ENCODE results near the gene AMBRA1. TPM values are rescaled to one million over a fixed set of nuclear protein-coding genes. Genes with fewer than 3 reads are reported as not detected.

The AMBRA1 gene
- total and polyA plus RNA-seq, 2 donors from 2014 or later: 8.0 to 32.6 TPM

DNA sequence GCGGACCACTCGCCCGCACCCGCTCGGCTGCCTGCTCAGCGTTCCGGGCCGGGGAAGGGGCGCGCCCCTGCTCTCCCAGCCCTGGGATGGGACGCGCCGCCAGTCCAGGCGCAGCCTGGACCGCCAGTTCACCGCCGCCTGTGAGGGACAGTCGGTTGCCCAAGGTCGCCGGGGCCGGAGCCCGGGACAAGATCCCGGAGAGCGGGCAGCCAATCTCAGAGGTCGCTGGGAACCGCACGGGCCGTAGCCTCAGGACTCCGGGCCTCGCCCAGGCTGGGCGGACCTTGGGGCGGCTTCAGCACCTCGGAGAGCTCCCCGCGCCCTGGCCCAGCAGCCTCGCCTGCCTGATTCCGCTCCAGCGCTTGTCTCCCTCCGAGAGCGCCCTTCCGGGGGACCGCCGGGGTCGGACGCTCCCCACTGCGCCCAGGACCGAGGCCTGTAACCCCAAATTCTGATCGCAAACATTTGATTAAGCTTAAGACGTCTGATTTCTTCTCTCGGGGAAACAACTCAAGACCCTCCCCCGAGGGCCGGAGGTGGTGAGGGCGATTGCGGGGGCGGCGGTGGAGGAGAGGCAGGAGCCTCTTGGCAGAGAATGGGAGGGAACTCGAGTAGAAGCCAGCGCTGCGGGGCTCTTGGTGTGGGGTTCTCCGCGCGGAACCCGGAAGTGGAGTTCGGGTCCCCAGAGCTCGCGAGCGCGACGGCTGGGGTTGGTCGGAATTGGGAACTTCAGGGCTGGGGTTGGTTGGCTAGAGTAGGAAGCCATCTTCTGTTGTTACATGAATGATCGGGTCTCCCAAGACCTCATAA lies 201.2 kb downstream of the AMBRA1 start:
- no peak for FAIRE-seq
- Histone ChIP-seq H3K9me3 (ENCODE audit: control insufficient read depth in 2 of 3, insufficient read depth in 1 of 3, low read length in 3 of 3) (no peaks in the 10 kb centered on the region), H3K27ac (ENCODE audit: low read depth in 2 of 2, low read length in 2 of 2) (no peak overlapping the region), H3K9ac (ENCODE audit: low read length in 3 of 3) (no peak overlapping the region), H3K4me3 (ENCODE audit: low read length in 3 of 3) (peak overlapping the region in 1 of 3 donors; percentile 39), H3K4me1 (ENCODE audit: control insufficient read depth in 2 of 3, insufficient read depth in 2 of 3, low read depth in 1 of 3, low read length in 3 of 3) (peaks cover 0 to 18% (median 4%) of the 10 kb centered on the region in 3 donors), H3K36me3 (ENCODE audit: control insufficient read depth in 2 of 3, insufficient read depth in 3 of 3, low read length in 3 of 3) (peaks cover 0 to 4% (median 3%) of the 10 kb centered on the region in 3 donors), H3K27me3 (ENCODE audit: control insufficient read depth, insufficient read depth, low read length) (peaks cover 13% of the 10 kb centered on the region)
- intact Hi-C loops (cut with DNase I): no loop called here
- TF ChIP-seq CTCF (IDR thresholded peaks at IDR 0.05; ENCODE audit: borderline replicate concordance, extremely low read depth, insufficient read depth): peak; percentile 8
- DNase-seq: peak; percentile 90 to 94 (median 93)

GRCh38 chr11:46391578-46392420 lies 202.0 kb downstream of the AMBRA1 start, which contains the start of gene CHRM4:
CHRM4 (minus strand) TSS chr11:46391776; CDS start chr11:46386557, 5,219 bp downstream.
- peaks cover 13% of the 10 kb centered on the region for H3K27me3 ChIP-seq (ENCODE audit: control insufficient read depth, insufficient read depth, low read length)
- peak within 1 kb of the TSS in 1 of 3 donors; percentile 39 for H3K4me3 ChIP-seq (ENCODE audit: low read length in 3 of 3)
- no peak within 1 kb of the TSS for H3K9ac ChIP-seq (ENCODE audit: low read length in 3 of 3)
- no peaks in the 10 kb centered on the region for H3K9me3 ChIP-seq (ENCODE audit: control insufficient read depth in 2 of 3, insufficient read depth in 1 of 3, low read length in 3 of 3)
- DNase-seq: peak in 4 of 5 donors; percentile 41 to 75 (median 54)
- H3K27ac ChIP-seq (ENCODE audit: low read depth in 2 of 2, low read length in 2 of 2): no peak within 1 kb of the TSS
- peaks cover 0 to 18% (median 4%) of the 10 kb centered on the region in 3 donors for H3K4me1 ChIP-seq (ENCODE audit: control insufficient read depth in 2 of 3, insufficient read depth in 2 of 3, low read depth in 1 of 3, low read length in 3 of 3)
- peaks cover 0 to under 1% (median 0%) of the 10 kb centered on the region in 3 donors for H3K36me3 ChIP-seq (ENCODE audit: control insufficient read depth in 2 of 3, insufficient read depth in 3 of 3, low read length in 3 of 3)
- intact Hi-C loops (cut with DNase I): no loop called here
- no peak for TF ChIP-seq CTCF (IDR thresholded peaks at IDR 0.05; ENCODE audit: borderline replicate concordance, extremely low read depth, insufficient read depth)
- FAIRE-seq: no peak

- DNase-seq (peak in 1 of 5 donors; percentile 61), FAIRE-seq (no peak)
- no peaks in the 10 kb centered on the region for H3K9me3 ChIP-seq (ENCODE audit: control insufficient read depth in 2 of 3, insufficient read depth in 1 of 3, low read length in 3 of 3)
- H3K36me3 ChIP-seq (ENCODE audit: control insufficient read depth in 2 of 3, insufficient read depth in 3 of 3, low read length in 3 of 3): no peaks in the 10 kb centered on the region
- no peak overlapping the region for H3K9ac ChIP-seq (ENCODE audit: low read length in 3 of 3)
- TF ChIP-seq CTCF (IDR thresholded peaks at IDR 0.05; ENCODE audit: borderline replicate concordance, extremely low read depth, insufficient read depth): no peak
- intact Hi-C loops (cut with DNase I): no loop called here
- H3K4me1 ChIP-seq (ENCODE audit: control insufficient read depth in 2 of 3, insufficient read depth in 2 of 3, low read depth in 1 of 3, low read length in 3 of 3): peaks cover 0 to 18% (median 4%) of the 10 kb centered on the region in 3 donors
- H3K4me3 ChIP-seq (ENCODE audit: low read length in 3 of 3): no peak overlapping the region
- no peak overlapping the region for H3K27ac ChIP-seq (ENCODE audit: low read depth in 2 of 2, low read length in 2 of 2)
- peaks cover 13% of the 10 kb centered on the region for H3K27me3 ChIP-seq (ENCODE audit: control insufficient read depth, insufficient read depth, low read length)
These were observed 202.6 kb downstream of the AMBRA1 start for GRCh38 chr11:46391186-46391577.
